Measurements from ENCODE around the gene ABCA13.
"Not testable (repeated sequence)": the region's sequence is repeated elsewhere in the genome, so short reads cannot be mapped to it uniquely, and the experiment has no call there.

ABCA13 gene

DNA sequence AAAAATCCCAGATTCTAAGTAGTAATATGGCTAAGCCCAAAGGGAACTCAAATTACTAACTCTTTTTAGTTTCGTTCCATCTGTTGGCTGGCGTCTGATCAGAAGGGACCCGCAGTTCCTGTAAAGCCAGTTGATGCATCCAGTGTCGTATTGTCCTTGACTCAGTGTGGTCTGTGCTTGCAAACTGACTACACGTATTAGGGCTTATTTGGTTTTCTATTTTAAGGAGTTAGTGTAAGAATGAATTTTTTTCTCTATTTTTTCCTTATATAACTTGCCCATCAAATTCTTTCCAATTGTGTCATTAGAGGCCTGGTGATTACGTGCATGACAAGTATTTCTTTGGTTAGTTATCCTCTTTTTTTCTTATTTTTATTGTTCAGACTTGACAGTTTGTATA, 9.7 kb downstream of the ABCA13 start:
- H3K27me3 ChIP-seq (ENCODE audit: control insufficient read depth, insufficient read depth, low read length) = no peaks in the 10 kb centered on the region
- H3K9ac ChIP-seq (ENCODE audit: low read length) = no peak overlapping the region
- no peak overlapping the region for H3K4me3 ChIP-seq (ENCODE audit: low read length)
- no peaks in the 10 kb centered on the region for H3K4me1 ChIP-seq (ENCODE audit: control insufficient read depth, insufficient read depth, low read length)
- no peak overlapping the region for H3K27ac ChIP-seq (ENCODE audit: low read depth, low read length)
- H3K36me3 ChIP-seq (ENCODE audit: control insufficient read depth, insufficient read depth, low read length) = no peaks in the 10 kb centered on the region

DNA sequence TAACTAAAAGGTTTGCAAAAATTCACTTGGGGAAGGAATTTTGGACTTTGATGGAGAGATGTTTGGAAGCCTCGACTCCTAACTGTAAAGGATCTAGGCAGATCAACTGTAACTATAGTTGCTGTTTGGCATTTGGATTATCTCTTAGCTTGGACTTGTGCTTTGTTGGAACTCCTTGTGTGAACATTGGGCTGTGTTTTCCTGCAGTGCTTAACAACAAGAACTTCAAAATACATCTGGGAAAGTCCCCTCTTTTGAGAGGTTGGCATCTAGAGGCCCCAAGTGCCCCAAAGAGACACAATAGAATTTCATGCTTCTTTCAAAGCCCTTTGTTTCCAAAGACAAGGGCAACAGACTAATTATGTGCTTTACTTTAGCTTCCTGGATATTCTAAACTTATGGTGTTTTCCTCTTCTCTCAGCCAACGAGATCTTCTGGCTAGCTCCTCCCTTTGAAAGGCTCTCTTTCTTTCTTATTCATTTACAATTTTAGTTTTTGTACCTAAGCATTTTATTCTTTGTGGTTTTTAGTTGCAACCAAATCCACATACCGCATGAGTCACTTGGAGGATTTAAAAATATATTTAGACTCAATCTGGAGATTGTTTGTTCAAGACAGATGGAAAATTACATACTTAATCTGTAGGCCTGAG, 11.6 kb downstream of the ABCA13 start:
- no peak overlapping the region for H3K4me3 ChIP-seq (ENCODE audit: low read length)
- H3K4me1 ChIP-seq (ENCODE audit: control insufficient read depth, insufficient read depth, low read length) = no peaks in the 10 kb centered on the region
- no peak overlapping the region for H3K9ac ChIP-seq (ENCODE audit: low read length)
- H3K27ac ChIP-seq (ENCODE audit: low read depth, low read length) = no peak overlapping the region
- H3K27me3 ChIP-seq (ENCODE audit: control insufficient read depth, insufficient read depth, low read length) = no peaks in the 10 kb centered on the region
- no peaks in the 10 kb centered on the region for H3K36me3 ChIP-seq (ENCODE audit: control insufficient read depth, insufficient read depth, low read length)

DNA sequence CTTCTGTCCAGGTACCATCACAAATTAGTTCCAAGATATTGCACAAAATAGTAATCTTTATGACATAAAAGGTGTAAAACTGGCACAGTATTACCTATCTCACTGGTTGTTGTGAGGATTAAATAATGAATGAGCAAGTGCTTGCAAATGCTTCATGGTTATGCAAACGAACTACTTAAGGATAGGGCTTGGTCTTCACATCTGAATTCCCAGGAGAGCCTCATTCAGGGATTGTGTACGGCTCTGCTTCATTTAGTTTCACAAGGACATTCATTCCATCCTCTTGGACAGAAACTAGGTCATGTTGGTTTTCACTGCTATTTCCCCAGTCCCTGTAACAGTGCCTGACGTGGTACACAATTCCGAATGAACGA, 12.1 kb downstream of the ABCA13 start:
- no peaks in the 10 kb centered on the region for H3K27me3 ChIP-seq (ENCODE audit: control insufficient read depth, insufficient read depth, low read length)
- no peaks in the 10 kb centered on the region for H3K36me3 ChIP-seq (ENCODE audit: control insufficient read depth, insufficient read depth, low read length)
- no peak overlapping the region for H3K4me3 ChIP-seq (ENCODE audit: low read length)
- H3K9ac ChIP-seq (ENCODE audit: low read length) = no peak overlapping the region
- no peak overlapping the region for H3K27ac ChIP-seq (ENCODE audit: low read depth, low read length)
- H3K4me1 ChIP-seq (ENCODE audit: control insufficient read depth, insufficient read depth, low read length) = no peaks in the 10 kb centered on the region

DNA sequence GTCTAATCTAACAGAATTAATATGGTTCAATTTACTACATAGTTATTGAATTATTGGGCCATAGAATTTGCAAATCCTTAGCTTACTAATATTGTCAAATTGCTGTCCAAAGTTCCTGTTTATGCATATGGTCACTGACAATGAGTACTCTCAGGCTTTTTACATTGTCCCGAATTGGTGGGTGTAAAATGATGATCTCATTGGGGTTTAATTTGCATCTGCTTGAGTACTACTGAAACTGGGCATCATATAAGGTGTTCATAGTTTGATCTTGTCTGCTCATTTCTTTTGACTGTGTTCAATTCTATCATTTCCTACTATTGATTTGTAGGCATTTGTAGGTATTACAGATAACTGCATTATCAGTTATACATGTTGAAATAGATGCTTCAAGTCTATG, 12.7 kb downstream of the ABCA13 start:
- no peaks in the 10 kb centered on the region for H3K27me3 ChIP-seq (ENCODE audit: control insufficient read depth, insufficient read depth, low read length)

DNA sequence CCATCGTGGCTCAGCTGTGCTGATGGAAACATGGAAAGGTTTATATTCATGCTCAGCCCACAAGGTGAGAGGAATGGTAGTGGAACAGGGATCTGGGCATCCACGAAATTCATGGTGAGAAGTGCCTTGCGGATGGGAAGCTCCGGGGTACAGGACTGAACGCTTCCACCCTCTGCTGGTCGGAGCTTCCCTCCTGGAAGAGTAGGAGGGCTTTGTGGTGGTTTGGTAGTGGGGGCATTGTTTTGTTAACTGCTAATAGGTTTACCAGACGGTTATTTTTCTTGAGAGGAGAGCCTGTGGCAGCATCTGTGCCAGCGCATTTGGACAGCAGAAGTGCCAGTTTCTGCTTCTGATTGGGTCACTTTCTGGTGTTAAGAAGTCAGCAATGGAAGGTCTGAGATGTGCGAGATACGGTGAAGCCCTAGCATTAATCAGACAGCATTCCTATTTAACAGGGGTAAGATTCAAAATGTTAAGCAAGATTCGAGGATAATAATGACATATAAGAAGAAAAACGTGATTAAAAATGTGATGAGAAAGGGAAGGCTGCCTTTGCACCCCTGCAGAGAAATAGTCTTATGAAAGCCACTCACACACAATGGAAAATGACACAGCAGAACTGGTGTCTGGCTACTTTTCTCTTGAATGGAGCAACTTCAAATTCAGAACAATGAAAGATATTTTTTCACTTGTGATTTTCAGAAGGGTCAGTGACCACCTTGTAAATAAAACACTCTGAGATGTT, 17.7 kb downstream of the ABCA13 start:
- Histone ChIP-seq H3K4me3 (ENCODE audit: low read length) (no peak overlapping the region), H3K36me3 (ENCODE audit: control insufficient read depth, insufficient read depth, low read length) (no peaks in the 10 kb centered on the region), H3K27me3 (ENCODE audit: control insufficient read depth, insufficient read depth, low read length) (no peaks in the 10 kb centered on the region), H3K9ac (ENCODE audit: low read length) (no peak overlapping the region), H3K27ac (ENCODE audit: low read depth, low read length) (no peak overlapping the region), H3K4me1 (ENCODE audit: control insufficient read depth, insufficient read depth, low read length) (no peaks in the 10 kb centered on the region)

More for the DNA sequence above, 12.7 kb downstream of the ABCA13 start:
- H3K4me1 ChIP-seq (ENCODE audit: control insufficient read depth, insufficient read depth, low read length) = no peaks in the 10 kb centered on the region
- H3K9ac ChIP-seq (ENCODE audit: low read length) = no peak overlapping the region
- no peaks in the 10 kb centered on the region for H3K36me3 ChIP-seq (ENCODE audit: control insufficient read depth, insufficient read depth, low read length)
- H3K4me3 ChIP-seq (ENCODE audit: low read length) = no peak overlapping the region
- no peak overlapping the region for H3K27ac ChIP-seq (ENCODE audit: low read depth, low read length)

DNA sequence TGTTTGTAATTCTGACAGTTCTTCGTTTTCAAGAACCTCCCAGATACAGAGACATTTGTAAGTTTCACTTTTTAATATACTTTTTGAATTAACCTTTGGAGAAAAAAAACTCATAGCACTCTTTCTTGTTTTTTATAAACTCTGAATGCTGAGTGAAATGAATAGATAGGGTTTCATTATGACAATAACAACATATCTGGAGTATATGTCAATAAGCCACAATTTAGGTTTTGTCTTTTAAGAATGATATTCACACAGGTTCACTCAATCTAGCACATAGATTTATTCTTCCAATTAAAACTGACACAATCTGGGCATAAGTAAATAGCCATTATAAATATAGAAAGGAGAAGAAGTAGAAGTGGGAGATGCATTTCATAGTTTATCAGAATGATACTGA, 21.7 kb downstream of the ABCA13 start:
- Histone ChIP-seq H3K27me3 (ENCODE audit: control insufficient read depth, insufficient read depth, low read length) (no peaks in the 10 kb centered on the region), H3K36me3 (ENCODE audit: control insufficient read depth, insufficient read depth, low read length) (no peaks in the 10 kb centered on the region), H3K9ac (ENCODE audit: low read length) (no peak overlapping the region), H3K27ac (ENCODE audit: low read depth, low read length) (no peak overlapping the region), H3K4me1 (ENCODE audit: control insufficient read depth, insufficient read depth, low read length) (no peaks in the 10 kb centered on the region), H3K4me3 (ENCODE audit: low read length) (no peak overlapping the region)

DNA sequence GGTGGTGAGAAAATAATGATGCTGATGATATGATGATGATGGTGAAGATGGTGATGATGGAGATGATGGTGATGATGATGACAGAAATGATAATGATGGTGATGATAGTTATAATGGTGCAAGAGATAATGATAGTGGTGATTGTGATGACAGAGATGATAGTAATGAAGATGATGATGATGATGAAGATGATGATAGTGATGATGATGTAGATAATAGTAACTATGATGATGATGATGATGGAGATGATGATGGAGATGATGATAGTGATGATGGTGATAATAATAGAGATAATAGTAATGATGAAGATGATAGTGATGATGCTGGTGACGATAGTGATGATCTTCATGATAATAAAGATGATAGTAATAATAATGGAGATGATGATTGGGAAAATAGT, 22.2 kb downstream of the ABCA13 start:
- Histone ChIP-seq H3K4me1 (ENCODE audit: control insufficient read depth, insufficient read depth, low read length) (no peaks in the 10 kb centered on the region), H3K4me3 (ENCODE audit: low read length) (no peak overlapping the region), H3K9ac (ENCODE audit: low read length) (no peak overlapping the region), H3K27ac (ENCODE audit: low read depth, low read length) (no peak overlapping the region), H3K36me3 (ENCODE audit: control insufficient read depth, insufficient read depth, low read length) (no peaks in the 10 kb centered on the region), H3K27me3 (ENCODE audit: control insufficient read depth, insufficient read depth, low read length) (no peaks in the 10 kb centered on the region)

DNA sequence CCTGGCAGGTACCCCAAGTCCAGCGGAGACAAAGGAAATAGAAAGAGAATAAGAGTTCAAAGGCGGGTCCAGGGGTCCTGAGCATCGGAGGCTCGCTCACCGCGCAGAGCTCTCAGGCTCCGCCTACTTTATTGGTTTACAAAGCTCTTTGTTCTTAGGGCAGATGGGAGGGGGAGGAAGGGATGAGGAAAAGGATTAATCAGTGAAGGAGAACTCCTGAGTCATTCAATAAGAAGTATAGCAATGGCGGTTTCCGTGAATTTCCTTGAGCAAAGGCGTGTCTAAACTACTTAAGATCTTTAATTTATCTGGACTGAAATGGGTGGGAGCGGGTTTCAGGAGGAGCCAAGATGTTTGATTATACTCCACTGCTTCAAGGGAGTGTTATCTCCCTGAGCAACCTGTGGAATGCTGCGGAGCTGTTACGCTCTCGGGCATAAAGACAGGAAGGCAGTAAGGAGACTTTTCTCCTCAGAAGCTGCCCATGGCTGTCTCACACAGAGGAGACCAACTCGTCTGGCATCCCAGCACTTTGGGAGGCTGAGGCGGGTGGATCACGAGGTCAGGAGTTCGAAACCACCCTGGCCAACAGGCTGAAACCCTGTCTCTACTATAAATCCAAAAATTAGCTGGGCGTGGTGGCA, 29.8 kb downstream of the ABCA13 start:
- H3K9ac ChIP-seq (ENCODE audit: low read length); H3K4me1 ChIP-seq (ENCODE audit: control insufficient read depth, insufficient read depth, low read length); H3K27ac ChIP-seq (ENCODE audit: low read depth, low read length); H3K36me3 ChIP-seq (ENCODE audit: control insufficient read depth, insufficient read depth, low read length); H3K27me3 ChIP-seq (ENCODE audit: control insufficient read depth, insufficient read depth, low read length): not testable (repeated sequence)
- H3K4me3 ChIP-seq (ENCODE audit: low read length) = peak overlapping the region; percentile 32

DNA sequence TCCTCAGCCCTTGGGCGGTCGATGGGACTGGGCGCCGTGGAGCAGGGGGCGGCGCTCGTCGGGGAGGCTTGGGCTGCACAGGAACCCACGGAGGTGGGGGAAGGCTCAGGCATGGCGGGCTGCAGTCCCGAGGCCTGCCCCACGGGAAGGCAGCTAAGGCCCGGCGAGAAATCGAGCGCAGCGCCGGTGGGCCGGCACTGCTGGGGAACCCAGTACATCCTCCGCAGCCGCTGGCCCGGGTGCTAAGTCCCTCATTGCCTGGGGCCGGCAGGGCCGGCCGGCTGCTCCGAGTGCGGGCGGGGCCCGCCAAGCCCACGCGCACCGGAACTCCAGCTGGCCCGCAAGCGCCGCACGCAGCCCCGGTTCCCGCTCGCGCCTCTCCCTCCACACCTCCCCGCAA, 31.7 kb downstream of the ABCA13 start:
- not testable (repeated sequence) for H3K27ac ChIP-seq (ENCODE audit: low read depth, low read length); H3K27me3 ChIP-seq (ENCODE audit: control insufficient read depth, insufficient read depth, low read length); H3K4me1 ChIP-seq (ENCODE audit: control insufficient read depth, insufficient read depth, low read length); H3K36me3 ChIP-seq (ENCODE audit: control insufficient read depth, insufficient read depth, low read length); H3K9ac ChIP-seq (ENCODE audit: low read length); H3K4me3 ChIP-seq (ENCODE audit: low read length)

DNA sequence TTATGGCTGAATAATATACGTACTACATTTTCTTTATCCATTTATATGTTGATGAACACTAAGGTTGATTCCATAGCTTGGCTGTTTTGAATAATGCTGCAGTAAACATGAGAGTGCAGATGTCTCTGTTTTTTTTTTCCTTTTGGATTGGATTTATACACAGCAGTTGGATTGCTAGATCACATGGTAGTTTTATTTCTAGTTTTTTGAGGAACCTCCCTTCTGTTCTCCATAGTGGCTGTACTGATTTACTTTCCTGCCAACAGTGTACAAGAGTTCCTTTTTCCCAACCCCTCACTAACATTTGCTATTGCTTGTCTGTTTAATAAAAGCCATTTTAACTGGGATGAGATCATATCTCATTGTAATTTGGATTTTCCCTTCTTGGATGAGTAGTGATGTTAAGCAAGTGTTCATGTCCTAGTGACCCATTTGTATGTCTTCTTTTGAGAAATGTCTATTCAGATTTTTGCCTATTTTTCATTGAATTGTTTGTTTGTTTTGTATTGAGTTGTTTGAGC, 36.0 kb downstream of the ABCA13 start:
- H3K4me1 ChIP-seq (ENCODE audit: control insufficient read depth, insufficient read depth, low read length) = no peaks in the 10 kb centered on the region
- no peak overlapping the region for H3K27ac ChIP-seq (ENCODE audit: low read depth, low read length)
- H3K27me3 ChIP-seq (ENCODE audit: control insufficient read depth, insufficient read depth, low read length) = no peaks in the 10 kb centered on the region
- H3K36me3 ChIP-seq (ENCODE audit: control insufficient read depth, insufficient read depth, low read length) = no peaks in the 10 kb centered on the region
- H3K4me3 ChIP-seq (ENCODE audit: low read length) = no peak overlapping the region
- H3K9ac ChIP-seq (ENCODE audit: low read length) = no peak overlapping the region

DNA sequence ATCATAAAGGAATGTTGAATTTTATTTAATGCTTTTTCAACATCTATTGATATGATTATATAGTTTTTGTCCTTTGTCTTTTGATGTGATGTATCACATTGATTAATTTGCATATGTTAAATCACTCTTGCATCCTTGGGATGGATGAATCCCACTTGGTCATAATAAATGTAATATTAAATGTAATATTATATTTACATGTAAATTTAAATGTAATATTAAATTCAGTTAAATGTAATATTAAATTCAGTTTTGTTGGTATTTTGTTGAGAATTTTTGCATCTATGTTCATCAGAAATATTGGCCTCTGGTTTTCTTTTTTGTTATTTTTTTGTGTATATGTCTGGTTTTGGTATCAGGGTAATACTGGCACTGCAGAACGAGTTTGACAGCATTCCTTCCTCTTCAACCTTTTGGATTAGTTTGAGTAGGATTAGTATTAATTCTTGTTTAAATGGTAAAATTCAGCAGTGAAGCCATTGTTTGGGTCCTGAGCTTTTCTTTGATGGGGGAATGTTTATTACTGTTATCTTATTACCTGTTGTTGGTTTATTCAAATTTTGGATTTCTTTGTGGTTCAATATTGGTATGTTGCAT, 37.8 kb downstream of the ABCA13 start:
- Histone ChIP-seq H3K36me3 (ENCODE audit: control insufficient read depth, insufficient read depth, low read length) (no peaks in the 10 kb centered on the region), H3K4me1 (ENCODE audit: control insufficient read depth, insufficient read depth, low read length) (no peaks in the 10 kb centered on the region), H3K4me3 (ENCODE audit: low read length) (no peak overlapping the region), H3K27me3 (ENCODE audit: control insufficient read depth, insufficient read depth, low read length) (no peaks in the 10 kb centered on the region), H3K9ac (ENCODE audit: low read length) (no peak overlapping the region), H3K27ac (ENCODE audit: low read depth, low read length) (no peak overlapping the region)

DNA sequence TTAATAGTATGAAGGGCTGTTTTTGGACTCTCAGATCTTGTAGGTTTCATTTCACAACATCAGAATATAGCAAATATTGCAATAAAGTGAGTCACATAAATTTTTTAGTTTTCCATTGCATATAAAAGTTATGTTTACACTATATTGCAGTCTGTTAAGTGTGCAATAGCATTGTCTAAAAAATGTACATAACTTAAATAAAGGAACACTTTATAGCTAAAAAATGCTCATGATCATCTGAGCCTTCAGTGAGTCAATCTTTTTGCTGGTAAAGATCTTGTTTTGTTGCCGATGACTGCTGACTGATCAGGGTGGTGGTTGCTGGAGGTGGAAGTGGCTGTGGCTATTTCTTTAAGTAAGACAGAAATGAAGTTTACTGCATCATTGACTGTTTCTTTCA, 42.0 kb downstream of the ABCA13 start:
- H3K4me1 ChIP-seq (ENCODE audit: control insufficient read depth, insufficient read depth, low read length) = no peaks in the 10 kb centered on the region

More for the DNA sequence above, 42.0 kb downstream of the ABCA13 start:
- Histone ChIP-seq H3K36me3 (ENCODE audit: control insufficient read depth, insufficient read depth, low read length) (no peaks in the 10 kb centered on the region), H3K4me3 (ENCODE audit: low read length) (no peak overlapping the region), H3K27me3 (ENCODE audit: control insufficient read depth, insufficient read depth, low read length) (no peaks in the 10 kb centered on the region), H3K9ac (ENCODE audit: low read length) (no peak overlapping the region), H3K27ac (ENCODE audit: low read depth, low read length) (no peak overlapping the region)

Measured in rectal smooth muscle tissue (tissue), 1 donor.